NCI-H187 (cell line): Measurements from ENCODE around the gene COBLL1.
"Not testable (repeated sequence)": the region's sequence is repeated elsewhere in the genome, so short reads cannot be mapped to it uniquely, and the experiment has no call there.

Experiments used
- DNase-seq, 2 experiments: peaks; one replicate each; lab custom pipeline; 2025; lab: John Stamatoyannopoulos, UW

COBLL1 gene

GRCh38 chr2:164841719-164842623 lies at the start of gene COBLL1:
Gene COBLL1 (minus strand): TSS chr2:164841823. CDS start chr2:164841196, 627 bp downstream.
- peak in 1 of 2 experiments; percentile 62 for DNase-seq

GRCh38 chr2:164890544-164890943 lies 48.9 kb upstream of the COBLL1 start:
- no peak for DNase-seq

GRCh38 chr2:164888592-164888991 lies 47.0 kb upstream of the COBLL1 start:
- no peak for DNase-seq

- DNase-seq: no peak
These were observed 46.0 kb upstream of the COBLL1 start for GRCh38 chr2:164887434-164888144.

- no peak for DNase-seq
These were observed 40.7 kb upstream of the COBLL1 start for GRCh38 chr2:164882276-164882675.

GRCh38 chr2:164881524-164881923 lies 39.9 kb upstream of the COBLL1 start:
- DNase-seq: no peak

- no peak for DNase-seq
These were observed 38.4 kb upstream of the COBLL1 start for GRCh38 chr2:164879901-164880535.

GRCh38 chr2:164877927-164878326 lies 36.3 kb upstream of the COBLL1 start:
- DNase-seq: no peak

GRCh38 chr2:164877169-164877568 lies 35.5 kb upstream of the COBLL1 start:
- no peak for DNase-seq

GRCh38 chr2:164875334-164876205 lies 33.9 kb upstream of the COBLL1 start:
- no peak for DNase-seq

- no peak for DNase-seq
These were observed 31.7 kb upstream of the COBLL1 start for GRCh38 chr2:164873210-164873908.

- DNase-seq: no peak
These were observed 29.8 kb upstream of the COBLL1 start for GRCh38 chr2:164871404-164871803.

- no peak for DNase-seq
These were observed 27.8 kb upstream of the COBLL1 start for GRCh38 chr2:164869420-164869772.

GRCh38 chr2:164868563-164869419 lies 27.2 kb upstream of the COBLL1 start:
- DNase-seq: no peak

GRCh38 chr2:164867779-164868397 lies 26.3 kb upstream of the COBLL1 start:
- no peak for DNase-seq

- DNase-seq: not testable (repeated sequence)
These were observed 24.8 kb upstream of the COBLL1 start for GRCh38 chr2:164866381-164866780.

- DNase-seq: no peak
These were observed 19.0 kb upstream of the COBLL1 start for GRCh38 chr2:164860694-164861042.

GRCh38 chr2:164859906-164860693 lies 18.5 kb upstream of the COBLL1 start:
- not testable (repeated sequence) for DNase-seq

- no peak for DNase-seq
These were observed 17.7 kb upstream of the COBLL1 start for GRCh38 chr2:164859251-164859818.
